Ascending aorta (tissue), 2 donors: ENCODE data around the gene SERINC3. TPM values are rescaled to one million over a fixed set of nuclear protein-coding genes. Genes with fewer than 3 reads are reported as not detected.

ENCODE experiments used
- DNase-seq, 2 donors: peaks; one replicate each; pipeline ENCODE4 v3.0.0-alpha.2; 2019; ENCODE audit warnings: low spot score in 2 of 2
- H3K27ac ChIP-seq, 2 donors: fragments of 200-600 bp; sonication (generic); one replicate each; pipeline ENCODE4 v1.5.1; 2016 to 2017; ENCODE audit warnings: mild to moderate bottlenecking in 1 of 2
- H3K27me3 ChIP-seq: fragments of 200-600 bp; sonication (generic); one replicate; pipeline ENCODE4 v1.5.1; 2017
- H3K36me3 ChIP-seq, 2 donors: fragments of 200-600 bp; sonication (generic); one replicate each; pipeline ENCODE4 v1.5.1; 2016
- H3K4me1 ChIP-seq, 2 donors: fragments of 200-600 bp; sonication (generic); one replicate each; pipeline ENCODE4 v1.5.1; 2016 to 2017; ENCODE audit warnings: mild to moderate bottlenecking in 1 of 2
- H3K4me3 ChIP-seq, 2 donors: fragments of 200-600 bp; sonication (generic); one replicate each; pipeline ENCODE4 v1.5.1; 2016 to 2017; ENCODE audit warnings: mild to moderate bottlenecking in 1 of 2
- H3K9me3 ChIP-seq, 2 donors: fragments of 200-600 bp; sonication (generic); one replicate each; pipeline ENCODE4 v1.5.1; 2016
- CTCF ChIP-seq, 3 experiments: fragments of 200-600 bp in 2 of 3; fragments of 450-650 bp in 1 of 3; sonication (generic) in 2 of 3; IDR thresholded peaks; one replicate each; pipeline ENCODE4 v1.5.1; 2016 to 2019; ENCODE audit warnings: antibody characterized with exemption in 3 of 3, mild to moderate bottlenecking in 1 of 3, moderate library complexity in 1 of 3
- intact Hi-C: fragments of 100-400 bp; cut with DNase I; formaldehyde crosslinking; loops from one replicate; pipeline ENCODE4 v1.15.1; 2023
- total RNA-seq: library from RNA; depleted of rRNA; stranded (reverse); fragments of >200 nt; gene quantifications from one replicate; pipeline ENCODE4 v1.1.0, GENCODE V29; 2016

SERINC3 gene
- total RNA-seq, 1 donor from 2014 or later: 78.1 TPM

- H3K36me3 ChIP-seq: no peaks in the 10 kb centered on the region
- peaks cover 9 to 27% of the 10 kb centered on the region in 2 donors for H3K4me1 ChIP-seq
- intact Hi-C loops: loop anchor here (2.0 to 5.0 kb wide), 4 partner anchors 49 to 364 kb away; partner anchors contain the start of genes KCNK15 and YWHAB
- DNase-seq: no peak
- TF ChIP-seq CTCF (IDR thresholded peaks at IDR 0.05): no peak
- peak overlapping the region in 1 of 2 donors; percentile 94 for H3K27ac ChIP-seq
- H3K27me3 ChIP-seq: no peaks in the 10 kb centered on the region
- no peaks in the 10 kb centered on the region for H3K9me3 ChIP-seq
- no peak overlapping the region for H3K4me3 ChIP-seq
Measured at GRCh38 chr20:44523746-44524145, 1.9 kb upstream of the SERINC3 start.

GRCh38 chr20:44522841-44523240, 971 bp upstream of the SERINC3 start:
- no peaks in the 10 kb centered on the region for H3K36me3 ChIP-seq
- H3K27me3 ChIP-seq: no peaks in the 10 kb centered on the region
- DNase-seq: no peak
- H3K4me3 ChIP-seq: no peak overlapping the region
- intact Hi-C loops: loop anchor here (1.0 to 5.0 kb wide), 6 partner anchors 8 to 364 kb away; partner anchors contain the start of genes KCNK15 and YWHAB
- no peak for TF ChIP-seq CTCF (IDR thresholded peaks at IDR 0.05)
- peak overlapping the region; percentile 94 to 99 for H3K27ac ChIP-seq
- no peaks in the 10 kb centered on the region for H3K9me3 ChIP-seq
- peaks cover 9 to 31% of the 10 kb centered on the region in 2 donors for H3K4me1 ChIP-seq

GRCh38 chr20:44520881-44521280, 989 bp downstream of the SERINC3 start:
- Histone ChIP-seq H3K27me3 (no peaks in the 10 kb centered on the region), H3K27ac (peak overlapping the region; percentile 94 to 99), H3K4me3 (peak overlapping the region; percentile 70 to 89), H3K36me3 (no peaks in the 10 kb centered on the region), H3K4me1 (peaks cover 9 to 39% of the 10 kb centered on the region in 2 donors), H3K9me3 (no peaks in the 10 kb centered on the region)
- no peak for TF ChIP-seq CTCF (IDR thresholded peaks at IDR 0.05)
- no peak for DNase-seq
- intact Hi-C loops: loop anchor here (1.0 to 5.0 kb wide), 5 partner anchors 46 to 366 kb away; partner anchors contain the start of genes KCNK15, TTPAL and YWHAB

GRCh38 chr20:44518248-44518647, 3.6 kb downstream of the SERINC3 start:
- H3K4me1 ChIP-seq: peaks cover 9 to 42% of the 10 kb centered on the region in 2 donors
- intact Hi-C loops: no loop called here
- no peaks in the 10 kb centered on the region for H3K9me3 ChIP-seq
- H3K36me3 ChIP-seq: peaks cover 2 to 3% of the 10 kb centered on the region in 2 donors
- no peaks in the 10 kb centered on the region for H3K27me3 ChIP-seq
- no peak overlapping the region for H3K4me3 ChIP-seq
- DNase-seq: no peak
- TF ChIP-seq CTCF (IDR thresholded peaks at IDR 0.05): no peak
- H3K27ac ChIP-seq: peak overlapping the region in 1 of 2 donors; percentile 94

GRCh38 chr20:44517454-44517853, 4.4 kb downstream of the SERINC3 start:
- Histone ChIP-seq H3K27ac (peak overlapping the region in 1 of 2 donors; percentile 94), H3K27me3 (no peaks in the 10 kb centered on the region), H3K4me1 (peaks cover 6 to 39% of the 10 kb centered on the region in 2 donors), H3K4me3 (no peak overlapping the region), H3K9me3 (no peaks in the 10 kb centered on the region), H3K36me3 (peaks cover 10 to 11% of the 10 kb centered on the region in 2 donors)
- no peak for DNase-seq
- intact Hi-C loops: no loop called here
- TF ChIP-seq CTCF (IDR thresholded peaks at IDR 0.05): no peak
